K562 (cell line): ENCODE measurements around the gene TPR. TPM values are rescaled to one million over a fixed set of nuclear protein-coding genes. Genes with fewer than 3 reads are reported as not detected.

ENCODE experiments used
- ATAC-seq: fragments of 200-7000 bp; cut with Tn5 transposase; 3 replicates; pipeline ENCODE4 v1.9.1; 2020; ENCODE audit warnings: moderate library complexity
- BruUV-seq: library from RNA; stranded (reverse); fragments of 400-500 nt; replicated peaks from 2 replicates; lab custom pipeline; 2021; lab: Mats Ljungman, UMichigan
- CTCF ChIA-PET: fragments of 300-600 bp; formaldehyde crosslinking; extraction: SDS; loops from one replicate; lab custom pipeline; 2021; ENCODE audit warnings: low intra/inter-chr PET ratio; lab: Yijun Ruan, JAX
- POLR2A ChIA-PET: fragments of 300-600, 350-650 bp; sonication (Branson Sonifier 250); formaldehyde crosslinking; extraction: SDS; loops from one replicate; lab custom pipeline; 2021; ENCODE audit warnings: antibody characterized with exemption, inconsistent platforms; lab: Yijun Ruan, JAX
- DNase-seq, 4 experiments: peaks; one replicate each; pipeline versions ENCODE4 v3.0.0 to v3.0.0-alpha.2; 2011 to 2018; ENCODE audit warnings: low spot score in 3 of 4, mixed read lengths in 3 of 4; ENCODE audit errors: extremely low read depth in 1 of 4
- FAIRE-seq: peaks from 2 replicates; lab custom pipeline; 2011; peaks lifted over from hg19 to GRCh38; lab: Jason Lieb, UNC
- H2AFZ ChIP-seq: 2 replicates; pipeline ENCODE4 v1.6.0; 2011; ENCODE audit warnings: low read depth, low read length, control low read depth, inconsistent platforms
- H3K27ac ChIP-seq: fragments of 200-600 bp; 3 replicates; pipeline ENCODE4 v1.8.0; 2011; ENCODE audit warnings: low read depth, mild to moderate bottlenecking, control low read depth, inconsistent platforms, low read length, moderate library complexity, mixed read lengths; ENCODE audit errors: extremely low read depth
- H3K27me3 ChIP-seq, 2 experiments: fragments of 300-600 bp in 1 of 2; 2 replicates in 1 of 2; 3 replicates in 1 of 2; pipeline versions ENCODE4 v1.6.0 to v1.8.0; 2011; ENCODE audit warnings: inconsistent platforms in 2 of 2, low read length in 2 of 2, mild to moderate bottlenecking in 1 of 2, mixed read lengths in 1 of 2, moderate library complexity in 1 of 2; ENCODE audit not compliant: control insufficient read depth in 2 of 2, insufficient read depth in 2 of 2
- H3K36me3 ChIP-seq: fragments of 300-600 bp; 3 replicates; pipeline ENCODE4 v1.8.0; 2011; ENCODE audit warnings: mild to moderate bottlenecking, low read length, inconsistent platforms; ENCODE audit not compliant: control insufficient read depth, insufficient read depth
- H3K4me1 ChIP-seq, 2 experiments: fragments of 200-600 bp in 1 of 2; replicated peaks in 1 of 2; 2 replicates in 1 of 2; 3 replicates in 1 of 2; pipeline versions ENCODE4 v1.5.1 to v1.8.0; 2011; ENCODE audit warnings: inconsistent platforms in 2 of 2, low read length in 2 of 2, mild to moderate bottlenecking in 1 of 2, mixed read lengths in 1 of 2, moderate library complexity in 1 of 2; ENCODE audit not compliant: control insufficient read depth in 2 of 2, insufficient read depth in 2 of 2
- H3K4me2 ChIP-seq: 2 replicates; pipeline ENCODE4 v1.6.1; 2011; ENCODE audit warnings: low read length, control low read depth, inconsistent platforms, mixed read lengths; ENCODE audit not compliant: insufficient read depth
- H3K4me3 ChIP-seq: fragments of 200-600 bp; sonication (generic), shearing (Covaris generic); 2 replicates; pipeline ENCODE4 v1.5.1; 2016; ENCODE audit warnings: control low read depth, inconsistent platforms
- H3K79me2 ChIP-seq: fragments of 200-600 bp; 3 replicates; pipeline ENCODE4 v1.8.0; 2011; ENCODE audit warnings: low read length, inconsistent platforms; ENCODE audit not compliant: control insufficient read depth, insufficient read depth
- H3K9ac ChIP-seq, 2 experiments: 2 replicates each; pipeline versions ENCODE4 v1.6.0 to v1.6.1; 2011; ENCODE audit warnings: low read depth in 2 of 2, low read length in 2 of 2, control low read depth in 1 of 2, inconsistent platforms in 1 of 2, mild to moderate bottlenecking in 1 of 2, mixed read lengths in 1 of 2; ENCODE audit not compliant: insufficient read depth in 1 of 2
- H3K9me1 ChIP-seq: one replicate; pipeline ENCODE4 v1.6.0; 2011; ENCODE audit warnings: inconsistent platforms, mild to moderate bottlenecking, low read length, moderate library complexity; ENCODE audit not compliant: control insufficient read depth, insufficient read depth
- H3K9me3 ChIP-seq: replicated peaks from 2 replicates; pipeline ENCODE4 v1.5.1; 2011; ENCODE audit warnings: low read depth, low read length, inconsistent platforms; ENCODE audit not compliant: control insufficient read depth, insufficient read depth
- H4K20me1 ChIP-seq: replicated peaks from 2 replicates; pipeline ENCODE4 v1.6.1; 2011; ENCODE audit warnings: low read length, inconsistent platforms, mixed read lengths; ENCODE audit not compliant: control insufficient read depth, insufficient read depth
- BRD4 ChIP-seq: fragments of 200-600 bp; sonication (generic); IDR thresholded peaks from 2 replicates; pipeline ENCODE4 v1.6.1; 2017; ENCODE audit warnings: inconsistent platforms
- C11orf30 ChIP-seq: fragments of 450-650 bp; IDR thresholded peaks from 2 replicates; pipeline ENCODE4 v1.6.1; 2016; ENCODE audit warnings: low read depth, mild to moderate bottlenecking
- CEBPZ ChIP-seq: fragments of 150-350 bp; IDR thresholded peaks from 2 replicates; pipeline ENCODE4 v1.6.1; 2014; ENCODE audit warnings: low read depth, mild to moderate bottlenecking, low read length, borderline replicate concordance
- COPS2 ChIP-seq: fragments of 450-650 bp; conservative IDR thresholded peaks from 2 replicates; pipeline ENCODE4 v1.6.1; 2016; ENCODE audit warnings: mild to moderate bottlenecking, moderate library complexity
- HMG20B ChIP-seq: fragments of 250-450 bp; sonication (Bioruptor Pico); IDR thresholded peaks from 2 replicates; pipeline ENCODE4 v1.5.0; 2021; ENCODE audit warnings: mild to moderate bottlenecking
- POLR3G ChIP-seq: IDR thresholded peaks from 2 replicates; pipeline ENCODE4 v1.6.1; 2011; ENCODE audit not compliant: insufficient read length, insufficient replicate concordance; ENCODE audit errors: extremely low read depth
- TEAD4 ChIP-seq, 2 experiments: sonication (generic) in 1 of 2; formaldehyde crosslinking in 1 of 2; IDR thresholded peaks; 2 replicates each; pipeline versions ENCODE4 v1.6.1 to v1.8.0; 2012 to 2022; ENCODE audit warnings: borderline replicate concordance in 1 of 2, inconsistent platforms in 1 of 2, low read length in 1 of 2, mild to moderate bottlenecking in 1 of 2, missing genetic modification reagents in 1 of 2
- ZNF253 ChIP-seq: fragments of 250-450 bp; sonication (Bioruptor Pico); conservative IDR thresholded peaks from 2 replicates; pipeline ENCODE4 v1.6.1; 2021; ENCODE audit warnings: mild to moderate bottlenecking
- ZNF407 ChIP-seq: fragments of 450-650 bp; IDR thresholded peaks from 2 replicates; pipeline ENCODE4 v1.6.1; 2016; ENCODE audit warnings: low read depth
- ZNF584 ChIP-seq: fragments of 200-800 bp; sonication (Bioruptor generic); IDR thresholded peaks from 2 replicates; pipeline ENCODE4 v1.6.1; 2016; ENCODE audit warnings: low read depth, mild to moderate bottlenecking, missing genetic modification characterization, missing compliant biosample characterization
- ZZZ3 ChIP-seq: fragments of 450-650 bp; IDR thresholded peaks from 2 replicates; pipeline ENCODE4 v1.6.1; 2016; ENCODE audit warnings: antibody characterized with exemption, mild to moderate bottlenecking, moderate library complexity
- WGBS: fragments of 100-300 bp; shearing (Covaris generic); methylation state at CpG from one replicate; pipeline ENCODE4 v1.1.6; 2016; ENCODE audit warnings: low coverage, mixed read lengths; ENCODE audit not compliant: insufficient coverage; ENCODE audit errors: missing lambda C conversion rate; 5-methylcytosine and 5-hydroxymethylcytosine counted together
- in situ Hi-C: fragments of 300-500 bp; cut with MboI; formaldehyde crosslinking; loops from 4 replicates; pipeline ENCODE4 v1.15.0; 2018; ENCODE audit warnings: inconsistent platforms, mixed read lengths
- intact Hi-C: fragments of 100-400 bp; cut with micrococcal nuclease; formaldehyde crosslinking; loops from 2 replicates; pipeline ENCODE4 v1.14.2; 2022
- polyA plus RNA-seq, 8 experiments: library from polyadenylated mRNA; depleted of rRNA in 4 of 8; stranded (reverse) in 5 of 8; unstranded in 3 of 8; fragments of >200 nt; fragmentation: Nextera tagmentation in 2 of 8; fragmentation: Illumina TruSeq in 1 of 8; extraction: Ambion mirVana in 2 of 8; extraction: Trizol in 1 of 8; gene quantifications; 2 replicates each; pipeline versions ENCODE4 v1.2.1 to v1.2.3, GENCODE V29; 2011 to 2014; ENCODE audit warnings: inconsistent platforms in 1 of 8, missing spikeins in 1 of 8
- total RNA-seq, 7 experiments: library from RNA; depleted of rRNA in 6 of 7; stranded (reverse); fragments of >200 nt in 6 of 7; fragmentation: Illumina TruSeq in 2 of 7; extraction: Trizol in 2 of 7; gene quantifications; 2 replicates each; pipeline versions ENCODE4 v1.2.1 to v1.2.3, GENCODE V29; 2011 to 2021; ENCODE audit warnings: low replicate concordance in 1 of 7

The TPR gene
- total and polyA plus RNA-seq, 9 of the 15 experiments (the other 6 are each of a cell fraction or from before 2014, with no cell fraction given): 48.5 to 167 (median 138) TPM

GRCh38 chr1:186390925-186391324 lies 15.9 kb upstream of the TPR start:
- Histone ChIP-seq H2AFZ (no peak overlapping the region), H3K4me1 (no peaks in the 10 kb centered on the region), H3K79me2 (no peaks in the 10 kb centered on the region), H3K27me3 (no peaks in the 10 kb centered on the region), H4K20me1 (no peaks in the 10 kb centered on the region), H3K9me3 (no peaks in the 10 kb centered on the region), H3K9ac (no peak overlapping the region), H3K27ac (no peak overlapping the region), H3K4me3 (no peak overlapping the region), H3K9me1 (no peaks in the 10 kb centered on the region), H3K36me3 (peaks cover 88% of the 10 kb centered on the region), H3K4me2 (no peak overlapping the region)
- DNase-seq (no peak), FAIRE-seq (no peak), ATAC-seq (no peak)
- ChIA-PET POLR2A (no interaction called here), CTCF (no interaction called here)
- in situ Hi-C loops (no loop called here), intact Hi-C loops (no loop called here)
- WGBS: 100% methylated on average over 1 of the region's 1 CpG
- no TSS peak for BruUV-seq
- TF ChIP-seq POLR3G (no peak), BRD4 (no peak), TEAD4 (IDR thresholded peaks at IDR 0.05; ENCODE audit: low read length) (no peak), TEAD4 (CRISPR knock-in tag; IDR thresholded peaks at IDR 0.05; ENCODE audit: borderline replicate concordance) (no peak), COPS2 (no peak), ZNF584 (CRISPR knock-in tag) (no peak), CEBPZ (no peak), C11orf30 (peak; percentile 76), HMG20B (CRISPR knock-in tag) (no peak), ZNF253 (CRISPR knock-in tag) (no peak), ZNF407 (0 out of 2 replicates have a peak, but pooled peaks have one; percentile 22), ZZZ3 (0 out of 2 replicates have a peak, but pooled peaks have one; percentile 26)
